C1 segment of cervical spinal cord (tissue), 14 donors: ENCODE results near the gene CCT7.

ENCODE experiments used
- DNase-seq, 14 donors: peaks; one replicate each; lab custom pipeline; 2025; lab: John Stamatoyannopoulos, UW

CCT7 gene

DNA sequence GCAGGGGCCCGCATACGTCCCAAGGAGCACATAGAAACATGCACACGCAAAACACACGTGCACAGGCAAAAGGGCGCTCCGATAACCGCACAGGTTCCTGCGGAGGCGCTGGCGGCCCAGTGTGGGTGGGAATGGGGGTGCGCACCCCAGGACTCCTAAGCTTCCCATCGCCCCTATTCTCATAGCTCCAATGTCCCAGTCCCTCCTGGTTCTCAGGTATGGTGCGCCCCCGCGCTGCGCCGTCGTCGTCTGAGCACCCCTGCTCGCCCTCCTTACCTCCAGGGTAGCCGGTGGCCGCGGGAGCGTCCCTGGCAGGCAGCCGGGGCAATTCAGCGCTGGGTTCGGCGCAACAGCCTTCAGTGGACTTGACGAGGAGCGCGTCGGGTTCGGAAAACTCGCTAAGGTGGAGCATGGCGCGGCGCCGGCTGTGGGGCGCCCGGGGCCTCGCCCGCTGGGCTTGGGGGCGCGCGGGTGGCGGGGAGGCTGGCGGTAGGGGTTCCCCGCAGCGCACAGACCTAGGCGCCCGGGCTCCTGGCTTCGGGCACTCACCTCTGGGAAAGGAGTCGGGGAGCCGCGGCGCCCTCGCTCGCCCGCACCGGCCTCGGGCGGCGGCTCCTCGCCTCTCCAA lies 58.9 kb downstream of the CCT7 start:
- peak in 1 of 14 donors; percentile 45 for DNase-seq

DNA sequence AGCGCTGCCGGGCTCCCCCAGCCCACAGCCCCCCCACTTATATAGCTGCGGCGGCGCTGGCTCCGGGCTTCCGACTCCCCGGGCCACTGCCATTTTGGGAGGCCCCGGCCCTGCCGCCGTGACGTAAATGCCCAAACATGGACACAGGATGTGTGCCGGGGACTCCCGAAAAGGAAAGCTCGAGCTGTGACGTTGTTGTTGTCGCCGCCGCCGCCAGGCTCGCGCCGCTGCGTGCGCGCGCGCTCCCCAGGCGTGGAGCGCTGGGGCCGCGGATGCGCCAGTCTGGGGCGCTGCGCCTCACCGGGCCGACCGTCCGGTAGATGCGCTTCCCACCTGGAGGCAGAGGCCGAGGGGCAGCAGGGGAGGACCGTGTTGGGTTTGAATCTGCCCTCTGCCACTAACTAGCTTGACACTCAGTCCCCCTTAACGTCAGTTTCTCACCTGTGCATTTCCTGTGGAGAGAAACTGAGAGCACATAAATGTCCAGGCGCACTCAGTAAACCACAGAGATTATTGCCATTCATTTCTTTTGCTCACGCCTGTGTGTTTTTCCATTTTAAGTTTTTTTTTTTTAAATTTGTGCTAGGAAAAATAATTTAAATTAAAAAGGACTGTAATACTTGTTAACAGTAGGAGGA lies 59.5 kb downstream of the CCT7 start, which contains the start of gene EGR4:
TSS of gene EGR4 (minus strand) at position 15 of the 638 bp plus-strand sequence. CDS start 231 bp downstream, outside the sequence.
- DNase-seq: peak in 2 of 14 donors; percentile 45 to 92

DNA sequence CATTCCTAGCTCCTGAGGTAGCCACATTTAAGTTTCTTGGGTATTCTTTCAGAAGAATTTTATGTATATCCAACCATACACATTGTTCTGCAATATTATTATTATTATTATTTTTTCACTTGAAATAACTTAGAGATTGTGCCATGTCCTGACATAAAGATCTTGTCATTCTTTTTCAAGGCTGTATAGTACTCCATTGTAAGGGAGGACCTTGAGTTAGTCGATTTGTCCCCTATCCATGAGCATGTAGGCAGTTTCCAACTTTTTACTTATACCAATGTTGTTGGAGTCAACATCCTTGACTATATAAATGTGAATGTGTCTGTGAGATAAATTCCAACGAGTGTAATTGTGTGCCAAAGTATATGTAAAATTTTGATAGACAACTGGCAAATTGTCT lies 60.1 kb downstream of the CCT7 start:
- DNase-seq: no peak

DNA sequence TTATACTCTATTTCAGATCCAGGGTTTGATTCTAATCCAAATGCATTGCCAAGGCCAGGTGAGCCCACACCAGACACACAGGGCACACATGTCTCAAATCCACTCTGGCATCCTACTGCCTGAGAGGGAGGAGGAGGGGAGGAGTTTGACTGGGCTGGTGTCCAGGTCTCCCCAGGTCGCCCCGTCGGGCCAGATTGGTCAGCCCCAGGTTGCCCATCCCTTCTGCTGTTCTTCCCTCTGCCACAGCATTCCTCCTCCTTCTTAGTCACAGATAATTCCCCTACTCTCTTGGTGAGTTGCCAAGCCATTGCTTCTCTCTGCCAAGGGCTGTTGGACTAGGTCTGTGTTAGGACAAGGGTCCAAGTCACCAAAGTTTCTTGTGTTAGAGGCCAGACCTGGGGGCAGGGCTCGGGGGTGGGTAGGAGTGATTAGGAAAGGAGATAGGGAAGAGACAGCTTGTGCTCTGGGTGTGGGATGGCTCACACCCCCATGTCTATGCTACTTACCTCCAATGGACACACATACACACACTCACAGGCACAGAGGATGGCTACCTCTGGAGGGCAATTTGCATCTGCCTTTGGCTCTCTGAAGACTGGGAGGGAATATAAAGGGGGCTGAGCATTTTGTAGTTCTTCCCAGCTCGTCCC lies 61.8 kb downstream of the CCT7 start:
- peak in 3 of 14 donors; percentile 24 to 99 (median 40) for DNase-seq

DNA sequence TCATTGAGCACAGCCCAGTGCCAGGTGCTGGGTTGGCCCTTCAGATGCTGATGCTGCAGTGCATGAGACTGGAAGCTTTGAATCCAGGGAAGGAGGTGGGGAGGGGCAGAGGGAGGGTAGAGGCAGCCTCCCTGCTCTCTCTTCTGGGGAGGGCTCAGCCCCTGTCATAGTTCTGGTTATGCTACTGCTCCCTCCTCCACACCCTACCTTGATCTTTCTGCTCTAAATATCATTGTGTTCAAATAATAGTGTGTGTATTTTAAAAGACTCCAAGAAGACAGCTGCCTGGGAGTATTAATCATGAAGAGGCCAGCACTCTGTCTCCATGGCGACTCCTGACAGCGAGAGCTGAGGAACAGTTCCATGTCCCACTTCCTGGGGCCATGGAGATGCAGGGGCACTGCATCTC lies 63.0 kb downstream of the CCT7 start:
- DNase-seq: peak in 1 of 14 donors; percentile 57

DNA sequence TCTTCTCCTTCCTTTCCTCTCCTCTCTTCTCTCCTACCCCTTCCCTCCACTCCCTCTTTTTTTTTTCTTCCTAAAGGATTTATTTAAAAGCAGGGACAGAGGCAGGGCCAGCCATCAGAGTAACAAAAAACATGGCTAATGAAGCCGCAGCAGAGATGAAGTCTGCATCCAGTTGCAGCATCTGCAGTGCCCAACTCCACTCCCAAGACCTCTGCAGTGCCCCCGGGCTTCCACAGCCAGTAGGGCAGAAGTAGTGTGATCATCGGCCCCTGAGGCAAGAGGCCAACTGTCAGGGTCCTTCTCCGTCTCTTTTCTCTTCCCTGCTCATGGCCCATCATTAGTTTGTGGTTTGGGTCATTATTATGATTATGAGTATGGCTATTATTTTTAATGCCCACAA lies 63.5 kb downstream of the CCT7 start:
- DNase-seq: no peak

DNA sequence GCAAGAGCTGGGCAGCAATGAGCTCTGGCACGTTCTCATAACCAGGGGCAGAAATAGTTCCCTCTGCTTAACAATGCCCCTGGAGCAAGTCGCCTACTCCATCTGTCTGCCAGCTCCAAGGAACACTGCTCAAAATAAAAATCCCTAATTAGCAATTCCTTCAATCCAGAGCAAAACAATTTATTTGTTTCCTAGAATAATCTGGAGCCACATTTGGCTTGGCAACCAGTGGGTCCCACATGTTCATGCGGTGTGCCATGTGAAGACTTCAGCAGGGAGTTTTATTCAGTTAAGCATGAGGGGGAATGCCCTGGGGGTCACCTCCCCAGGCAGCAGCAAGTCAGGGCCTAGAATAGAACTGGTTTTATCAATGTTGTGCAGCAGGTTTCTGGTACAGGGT lies 66.8 kb downstream of the CCT7 start:
- DNase-seq: peak in 1 of 14 donors; percentile 67

DNA sequence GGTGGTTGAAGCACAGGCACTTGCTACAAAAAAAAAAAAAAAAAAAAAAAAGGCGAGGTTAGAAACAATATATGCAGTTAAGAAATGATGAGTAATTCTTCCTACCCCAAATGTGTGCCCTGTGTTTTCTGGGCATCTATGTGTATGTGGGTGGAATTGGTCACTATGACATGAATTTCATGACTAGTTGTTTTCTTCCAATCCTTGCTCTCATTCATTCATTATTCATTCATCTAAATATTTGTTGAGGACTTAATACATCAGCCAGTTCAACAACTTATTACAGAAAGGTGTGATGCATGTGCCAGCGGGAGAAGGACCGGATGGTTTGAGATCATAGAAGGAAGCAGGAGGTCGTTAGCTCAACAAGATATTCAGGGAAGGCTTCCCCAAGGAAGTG lies 67.5 kb downstream of the CCT7 start:
- no peak for DNase-seq
